Smooth muscle cell (in vitro differentiated cells): ENCODE measurements around the gene GPR158. TPM values are rescaled to one million over a fixed set of nuclear protein-coding genes. Genes with fewer than 3 reads are reported as not detected.
A peak's percentile ranks its signal among the peaks of the same experiment; 100 is the strongest.

Experiments
- DNase-seq: peaks from one replicate; lab custom pipeline; 2025; ENCODE audit not compliant: unreplicated experiment; lab: John Stamatoyannopoulos, UW
- H2AFZ ChIP-seq: fragments of 200-600 bp; sonication (generic); 2 replicates; pipeline ENCODE4 v1.6.0; 2016; ENCODE audit warnings: antibody characterized with exemption, low read depth, mild to moderate bottlenecking
- H3F3A ChIP-seq: fragments of 200-600 bp; sonication (generic); 2 replicates; pipeline ENCODE4 v1.6.0; 2017; ENCODE audit warnings: antibody characterized with exemption, low read depth
- H3K27ac ChIP-seq: fragments of 200-600 bp; sonication (generic); 2 replicates; pipeline ENCODE4 v1.5.1; 2016; ENCODE audit warnings: low read depth, mild to moderate bottlenecking
- H3K27me3 ChIP-seq: fragments of 200-600 bp; sonication (generic); 2 replicates; pipeline ENCODE4 v1.6.1; 2016; ENCODE audit warnings: low read depth, mild to moderate bottlenecking
- H3K36me3 ChIP-seq: fragments of 200-600 bp; sonication (generic); 2 replicates; pipeline ENCODE4 v1.5.1; 2016; ENCODE audit warnings: low read depth
- H3K4me1 ChIP-seq: fragments of 200-600 bp; sonication (generic); 2 replicates; pipeline ENCODE4 v1.5.1; 2016; ENCODE audit warnings: low read depth
- H3K4me2 ChIP-seq: fragments of 200-600 bp; sonication (generic); 2 replicates; pipeline ENCODE4 v1.6.0; 2016; ENCODE audit warnings: mild to moderate bottlenecking
- H3K4me3 ChIP-seq: fragments of 200-600 bp; sonication (generic); 2 replicates; pipeline ENCODE4 v1.5.1; 2016; ENCODE audit warnings: mild to moderate bottlenecking
- H3K79me2 ChIP-seq: fragments of 200-600 bp; sonication (generic); 2 replicates; pipeline ENCODE4 v1.6.0; 2016; ENCODE audit warnings: low read depth, mild to moderate bottlenecking
- H3K9ac ChIP-seq: fragments of 200-600 bp; sonication (generic); 2 replicates; pipeline ENCODE4 v1.6.0; 2016; ENCODE audit warnings: low read depth
- H3K9me3 ChIP-seq: fragments of 200-600 bp; sonication (generic); replicated peaks from 2 replicates; pipeline ENCODE4 v1.5.1; 2016; ENCODE audit warnings: low read depth
- H4K20me1 ChIP-seq: fragments of 200-600 bp; sonication (generic); 2 replicates; pipeline ENCODE4 v1.6.0; 2016; ENCODE audit warnings: low read depth
- WGBS: methylation state at CpG from one replicate; pipeline ENCODE4 v1.1.7; 2016; ENCODE audit warnings: low lambda C conversion rate; 5-methylcytosine and 5-hydroxymethylcytosine counted together
- polyA plus RNA-seq: library from polyadenylated mRNA; unstranded; fragments of >200 nt; fragmentation: Nextera tagmentation; extraction: Ambion mirVana; gene quantifications from 2 replicates; pipeline ENCODE4 v1.2.1, GENCODE V29; 2016
- total RNA-seq: library from RNA; depleted of rRNA; stranded (reverse); fragments of >200 nt; gene quantifications from 2 replicates; pipeline ENCODE4 v1.2.3, GENCODE V29; 2014
- TF ChIP-seq, protein P1 (sequence below): fragments of 200-600 bp; sonication (generic); IDR thresholded peaks from 2 replicates; pipeline ENCODE4 v1.5.1; 2017; ENCODE audit warnings: borderline replicate concordance, mild to moderate bottlenecking, antibody characterized with exemption; ENCODE audit not compliant: insufficient read depth, poor library complexity, severe bottlenecking

The GPR158 gene
- total and polyA plus RNA-seq, 2 experiments from 2014 or later = 1.5 to 5.5 TPM

DNA sequence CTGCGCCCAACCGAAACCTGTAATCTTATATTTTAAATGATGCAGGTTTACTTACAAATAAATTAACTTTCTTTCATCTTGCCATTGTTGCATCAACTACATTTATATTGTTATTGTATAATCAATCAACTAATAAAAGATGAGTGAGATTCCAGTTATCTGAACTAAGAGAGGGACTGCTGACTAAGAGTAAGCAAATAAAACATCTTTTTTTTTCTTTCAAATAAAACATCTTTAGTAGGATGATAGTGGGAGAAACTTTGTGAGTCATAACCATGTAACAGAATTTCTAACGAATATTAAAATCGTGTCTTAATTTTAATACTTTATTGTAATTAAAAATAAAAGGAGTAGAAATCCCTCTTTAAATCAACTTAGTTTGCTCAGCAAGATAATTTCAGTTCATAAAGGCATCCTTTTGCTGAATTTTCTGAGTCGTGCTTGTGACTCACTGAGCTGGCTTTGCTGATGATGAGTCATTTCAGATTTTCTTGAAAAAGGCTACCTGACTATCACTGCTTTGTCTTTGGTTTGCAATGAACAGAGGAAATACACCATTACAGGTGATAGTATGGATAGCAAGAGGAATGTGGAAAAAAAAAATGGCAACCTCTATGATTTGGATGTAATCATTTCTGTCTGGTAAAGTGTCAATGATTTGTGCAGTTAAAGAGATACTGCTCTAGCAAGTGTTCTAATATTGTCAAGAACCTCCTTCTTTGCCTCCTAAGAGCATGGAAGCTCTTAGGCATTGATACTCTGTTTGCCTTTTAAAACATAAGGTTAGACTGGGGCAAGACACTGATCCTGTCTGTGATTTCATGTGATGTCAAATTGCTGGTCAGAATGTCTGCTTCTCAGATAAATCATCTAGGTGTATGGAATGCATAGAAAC lies 119.5 kb downstream of the GPR158 start:
- no peaks in the 10 kb centered on the region for H3K4me1 ChIP-seq
- H4K20me1 ChIP-seq = no peaks in the 10 kb centered on the region
- no peak for DNase-seq
- TF ChIP-seq, protein P1, sequence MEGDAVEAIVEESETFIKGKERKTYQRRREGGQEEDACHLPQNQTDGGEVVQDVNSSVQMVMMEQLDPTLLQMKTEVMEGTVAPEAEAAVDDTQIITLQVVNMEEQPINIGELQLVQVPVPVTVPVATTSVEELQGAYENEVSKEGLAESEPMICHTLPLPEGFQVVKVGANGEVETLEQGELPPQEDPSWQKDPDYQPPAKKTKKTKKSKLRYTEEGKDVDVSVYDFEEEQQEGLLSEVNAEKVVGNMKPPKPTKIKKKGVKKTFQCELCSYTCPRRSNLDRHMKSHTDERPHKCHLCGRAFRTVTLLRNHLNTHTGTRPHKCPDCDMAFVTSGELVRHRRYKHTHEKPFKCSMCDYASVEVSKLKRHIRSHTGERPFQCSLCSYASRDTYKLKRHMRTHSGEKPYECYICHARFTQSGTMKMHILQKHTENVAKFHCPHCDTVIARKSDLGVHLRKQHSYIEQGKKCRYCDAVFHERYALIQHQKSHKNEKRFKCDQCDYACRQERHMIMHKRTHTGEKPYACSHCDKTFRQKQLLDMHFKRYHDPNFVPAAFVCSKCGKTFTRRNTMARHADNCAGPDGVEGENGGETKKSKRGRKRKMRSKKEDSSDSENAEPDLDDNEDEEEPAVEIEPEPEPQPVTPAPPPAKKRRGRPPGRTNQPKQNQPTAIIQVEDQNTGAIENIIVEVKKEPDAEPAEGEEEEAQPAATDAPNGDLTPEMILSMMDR = no peak
- no peaks in the 10 kb centered on the region for H3K9me3 ChIP-seq
- H3K79me2 ChIP-seq = no peaks in the 10 kb centered on the region
- no peak overlapping the region for H3K9ac ChIP-seq
- H2AFZ ChIP-seq = no peak overlapping the region
- H3K27me3 ChIP-seq = no peaks in the 10 kb centered on the region
- peak overlapping the region; percentile 17 for H3K27ac ChIP-seq
- H3F3A ChIP-seq = no peaks in the 10 kb centered on the region
- 71% methylated on average over 5 of the region's 5 CpGs for WGBS
- H3K4me3 ChIP-seq = no peak overlapping the region
- no peaks in the 10 kb centered on the region for H3K36me3 ChIP-seq
- peak overlapping the region; percentile 25 for H3K4me2 ChIP-seq

- no peaks in the 10 kb centered on the region for H3K9me3 ChIP-seq
- WGBS = 92% methylated on average over 1 of the region's 1 CpG
- no peaks in the 10 kb centered on the region for H3F3A ChIP-seq
- H3K9ac ChIP-seq = no peak overlapping the region
- no peaks in the 10 kb centered on the region for H3K79me2 ChIP-seq
- no peak overlapping the region for H3K27ac ChIP-seq
- H3K4me1 ChIP-seq = no peaks in the 10 kb centered on the region
- H4K20me1 ChIP-seq = no peaks in the 10 kb centered on the region
- no peak overlapping the region for H2AFZ ChIP-seq
- H3K27me3 ChIP-seq = no peaks in the 10 kb centered on the region
- H3K36me3 ChIP-seq = no peaks in the 10 kb centered on the region
- no peak for DNase-seq
- H3K4me2 ChIP-seq = no peak overlapping the region
- no peak overlapping the region for H3K4me3 ChIP-seq
- TF ChIP-seq, protein P1 = no peak
Measured at GRCh38 chr10:25296324-25296723, 121.5 kb downstream of the GPR158 start.

DNA sequence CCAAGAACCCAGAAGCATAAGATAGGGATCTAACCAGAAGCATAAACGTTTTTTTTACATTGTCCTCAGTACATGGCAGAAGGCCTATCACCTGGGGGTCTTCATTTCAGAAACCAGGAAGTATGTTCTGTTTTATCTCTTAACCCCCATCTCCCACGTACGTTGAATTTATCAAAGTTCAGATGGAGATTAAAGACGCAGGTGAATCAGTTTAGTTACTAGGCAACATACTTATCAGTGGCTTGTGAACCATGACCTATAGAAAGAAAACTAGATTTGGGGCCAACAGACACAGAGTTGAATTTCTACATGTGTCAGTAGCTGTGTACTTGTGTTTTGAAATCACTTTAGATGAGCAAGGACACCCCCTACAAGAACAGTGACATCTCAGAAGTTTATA lies 122.7 kb downstream of the GPR158 start:
- no peak for DNase-seq
- Histone ChIP-seq H3F3A (no peaks in the 10 kb centered on the region), H4K20me1 (no peaks in the 10 kb centered on the region), H3K4me3 (no peak overlapping the region), H3K27me3 (no peaks in the 10 kb centered on the region), H3K36me3 (no peaks in the 10 kb centered on the region), H3K4me1 (no peaks in the 10 kb centered on the region), H3K79me2 (no peaks in the 10 kb centered on the region), H3K9ac (no peak overlapping the region), H3K27ac (no peak overlapping the region), H3K4me2 (no peak overlapping the region), H3K9me3 (no peaks in the 10 kb centered on the region), H2AFZ (no peak overlapping the region)
- TF ChIP-seq, protein P1 = no peak
- 77% methylated on average over 4 of the region's 4 CpGs for WGBS
